Panc1 (cell line): Measurements from ENCODE around the gene GBF1. TPM values are rescaled to one million over a fixed set of nuclear protein-coding genes. Genes with fewer than 3 reads are reported as not detected.

Source experiments
- ATAC-seq: fragments of 200-7000 bp; cut with Tn5 transposase; 2 replicates; pipeline ENCODE4 v1.9.1; 2020; ENCODE audit warnings: mild to moderate bottlenecking, moderate library complexity
- BruUV-seq: library from RNA; stranded (reverse); fragments of 400-500 nt; replicated peaks from 2 replicates; lab custom pipeline; 2021; lab: Mats Ljungman, UMichigan
- CTCF ChIA-PET: fragments of 300-600 bp; sonication (Branson Sonifier 250); formaldehyde crosslinking; loops from one replicate; lab custom pipeline; 2022; ENCODE audit warnings: antibody characterized with exemption; lab: Charles Lee
- POLR2A ChIA-PET: fragments of 300-600 bp; sonication (Branson Sonifier 250); formaldehyde crosslinking; loops from one replicate; lab custom pipeline; 2022; ENCODE audit warnings: antibody characterized with exemption; lab: Charles Lee
- DNase-seq: peaks from one replicate; pipeline ENCODE4 v3.0.0-alpha.2; 2010; ENCODE audit warnings: low read depth, low spot score
- H3K27ac ChIP-seq: 2 replicates; pipeline ENCODE4 v1.5.1; 2011; ENCODE audit warnings: mild to moderate bottlenecking, low read length, inconsistent platforms
- H3K27me3 ChIP-seq: fragments of 200-500 bp; sonication (Bioruptor generic); 2 replicates; pipeline ENCODE4 v1.6.0; 2014; ENCODE audit warnings: low read length, inconsistent platforms; ENCODE audit not compliant: control insufficient read depth, insufficient read depth
- H3K36me3 ChIP-seq: fragments of 200-500 bp; sonication (Bioruptor generic); 2 replicates; pipeline ENCODE4 v1.5.1; 2014; ENCODE audit warnings: inconsistent platforms, mild to moderate bottlenecking, low read length, moderate library complexity; ENCODE audit not compliant: control insufficient read depth, insufficient read depth
- H3K4me1 ChIP-seq: 2 replicates; pipeline ENCODE4 v1.5.1; 2011; ENCODE audit warnings: inconsistent platforms, mild to moderate bottlenecking, low read length, moderate library complexity; ENCODE audit not compliant: control insufficient read depth, insufficient read depth
- H3K4me3 ChIP-seq, 2 experiments: 2 replicates each; pipeline ENCODE4 v1.5.1; 2011 to 2012; ENCODE audit warnings: low read depth in 2 of 2, low read length in 2 of 2, mild to moderate bottlenecking in 2 of 2, inconsistent platforms in 1 of 2, moderate library complexity in 1 of 2
- H3K9me3 ChIP-seq: fragments of 200-500 bp; sonication (Bioruptor generic); 2 replicates; pipeline ENCODE4 v1.5.1; 2014; ENCODE audit warnings: low read depth, mild to moderate bottlenecking, inconsistent platforms, low read length, moderate library complexity; ENCODE audit not compliant: control insufficient read depth, insufficient read depth
- POLR2AphosphoS5 ChIP-seq: IDR thresholded peaks from 2 replicates; pipeline ENCODE4 v1.6.1; 2012; ENCODE audit warnings: mild to moderate bottlenecking, low read depth, low read length, moderate library complexity
- REST ChIP-seq, 2 experiments: IDR thresholded peaks; 2 replicates each; pipeline ENCODE4 v1.6.1; 2011 to 2012; ENCODE audit warnings: low read depth in 2 of 2, control low read depth in 1 of 2, low read length in 1 of 2, mild to moderate bottlenecking in 1 of 2, moderate library complexity in 1 of 2; ENCODE audit not compliant: insufficient read depth in 1 of 2
- SIN3A ChIP-seq: IDR thresholded peaks from 2 replicates; pipeline ENCODE4 v1.6.1; 2012; ENCODE audit warnings: low read depth, mild to moderate bottlenecking, low read length, moderate library complexity, borderline replicate concordance; ENCODE audit not compliant: insufficient read depth
- TCF7L2 ChIP-seq: IDR thresholded peaks from 2 replicates; pipeline ENCODE4 v1.6.1; 2011; ENCODE audit warnings: mild to moderate bottlenecking, low read depth, low read length, inconsistent platforms
- in situ Hi-C: cut with HindIII; loops from 2 replicates; pipeline ENCODE4 v1.10.0; 2016; ENCODE audit warnings: low sequenced_read_pairs, low pct_unique_long_range_greater_than_20kb
- intact Hi-C: fragments of 100-400 bp; cut with micrococcal nuclease; formaldehyde crosslinking; loops from one replicate; pipeline ENCODE4 v1.10.0; 2022; ENCODE audit not compliant: unreplicated experiment
- total RNA-seq: library from RNA; stranded (reverse); gene quantifications from one replicate; pipeline ENCODE4 v1.2.1, GENCODE V29; 2021; ENCODE audit not compliant: unreplicated experiment
- TF ChIP-seq, protein P1 (sequence below): fragments of 450-650 bp; IDR thresholded peaks from 2 replicates; pipeline ENCODE4 v1.5.1; 2017; ENCODE audit warnings: mild to moderate bottlenecking

GBF1 gene
- total RNA-seq, 1 experiment from 2014 or later, result 65.0 TPM

- H3K27ac ChIP-seq, result peak overlapping the region; percentile 64
- peaks cover 45% of the 10 kb centered on the region for H3K4me1 ChIP-seq
- in situ Hi-C loops (no loop called here), intact Hi-C loops (loop anchor here (5.0 kb wide), 1 partner anchor 174 kb away; the partner anchor contains the start of gene ELOVL3)
- TF ChIP-seq SIN3A (no peak), POLR2AphosphoS5 (no peak), REST (IDR thresholded peaks at IDR 0.05; ENCODE audit: insufficient read depth in 1 of 2, low read depth in 2 of 2, low read length in 1 of 2) (no peak), TCF7L2 (no peak)
- TF ChIP-seq, protein P1, sequence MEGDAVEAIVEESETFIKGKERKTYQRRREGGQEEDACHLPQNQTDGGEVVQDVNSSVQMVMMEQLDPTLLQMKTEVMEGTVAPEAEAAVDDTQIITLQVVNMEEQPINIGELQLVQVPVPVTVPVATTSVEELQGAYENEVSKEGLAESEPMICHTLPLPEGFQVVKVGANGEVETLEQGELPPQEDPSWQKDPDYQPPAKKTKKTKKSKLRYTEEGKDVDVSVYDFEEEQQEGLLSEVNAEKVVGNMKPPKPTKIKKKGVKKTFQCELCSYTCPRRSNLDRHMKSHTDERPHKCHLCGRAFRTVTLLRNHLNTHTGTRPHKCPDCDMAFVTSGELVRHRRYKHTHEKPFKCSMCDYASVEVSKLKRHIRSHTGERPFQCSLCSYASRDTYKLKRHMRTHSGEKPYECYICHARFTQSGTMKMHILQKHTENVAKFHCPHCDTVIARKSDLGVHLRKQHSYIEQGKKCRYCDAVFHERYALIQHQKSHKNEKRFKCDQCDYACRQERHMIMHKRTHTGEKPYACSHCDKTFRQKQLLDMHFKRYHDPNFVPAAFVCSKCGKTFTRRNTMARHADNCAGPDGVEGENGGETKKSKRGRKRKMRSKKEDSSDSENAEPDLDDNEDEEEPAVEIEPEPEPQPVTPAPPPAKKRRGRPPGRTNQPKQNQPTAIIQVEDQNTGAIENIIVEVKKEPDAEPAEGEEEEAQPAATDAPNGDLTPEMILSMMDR, result no peak
- no TSS peak for BruUV-seq
- H3K27me3 ChIP-seq, result no peaks in the 10 kb centered on the region
- CTCF ChIA-PET, result interaction anchor here (0.6 kb wide), 1 partner anchor 549 kb away, joined by 9 read pairs; no protein-coding TSS in a partner anchor
- no peak for DNase-seq
- no peak overlapping the region for H3K4me3 ChIP-seq
- no peaks in the 10 kb centered on the region for H3K9me3 ChIP-seq
- POLR2A ChIA-PET, result no interaction called here
- peaks cover 2% of the 10 kb centered on the region; the same call in 1 of the 2 replicates for H3K36me3 ChIP-seq
- ATAC-seq, result no peak
Measured at GRCh38 chr10:102401342-102401654, 156.0 kb downstream of the GBF1 start.

DNA sequence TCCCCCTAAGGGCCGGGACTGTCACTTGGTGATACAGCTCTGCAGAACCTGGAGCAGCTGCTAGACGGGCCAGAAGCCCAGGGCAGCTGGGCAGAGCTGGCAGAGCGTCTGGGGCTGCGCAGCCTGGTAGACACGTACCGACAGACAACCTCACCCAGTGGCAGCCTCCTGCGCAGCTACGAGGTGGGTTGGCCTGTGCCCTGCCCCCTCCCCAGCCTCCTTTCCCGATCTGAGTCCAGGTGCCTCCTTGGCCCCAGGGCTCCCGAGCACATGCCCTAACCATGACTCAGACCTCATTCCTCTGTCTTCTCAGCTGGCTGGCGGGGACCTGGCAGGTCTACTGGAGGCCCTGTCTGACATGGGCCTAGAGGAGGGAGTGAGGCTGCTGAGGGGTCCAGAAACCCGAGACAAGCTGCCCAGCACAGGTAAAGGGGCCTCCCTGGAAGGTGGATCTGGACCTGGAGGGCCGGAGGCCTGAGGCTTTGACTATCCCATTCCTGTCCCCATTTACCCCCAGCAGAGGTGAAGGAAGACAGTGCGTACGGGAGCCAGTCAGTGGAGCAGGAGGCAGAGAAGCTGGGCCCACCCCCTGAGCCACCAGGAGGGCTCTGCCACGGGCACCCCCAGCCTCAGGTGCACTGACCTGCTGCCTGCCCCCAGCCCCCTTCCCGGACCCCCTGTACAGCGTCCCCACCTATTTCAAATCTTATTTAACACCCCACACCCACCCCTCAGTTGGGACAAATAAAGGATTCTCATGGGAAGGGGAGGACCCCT lies 156.6 kb downstream of the GBF1 start:
- DNase-seq, result no peak
- in situ Hi-C loops, result no loop called here

More for the DNA sequence above, 156.6 kb downstream of the GBF1 start:
- Histone ChIP-seq H3K36me3 (peaks cover 2% of the 10 kb centered on the region; the same call in 1 of the 2 replicates), H3K27me3 (no peaks in the 10 kb centered on the region), H3K9me3 (no peaks in the 10 kb centered on the region), H3K27ac (peak overlapping the region; percentile 64), H3K4me3 (no peak overlapping the region), H3K4me1 (peaks cover 40% of the 10 kb centered on the region)
- intact Hi-C loops, result loop anchor here (5.0 kb wide), 1 partner anchor 175 kb away; the partner anchor contains the start of gene ELOVL3
- no TSS peak for BruUV-seq
- POLR2A ChIA-PET, result interaction anchor here (0.6 to 0.8 kb wide), 2 partner anchors 14 to 20 kb away, joined by 3 read pairs; no protein-coding TSS in a partner anchor
- peak; percentile 41; the same call in 1 of the 2 replicates for TF ChIP-seq POLR2AphosphoS5
- no peak for TF ChIP-seq REST (IDR thresholded peaks at IDR 0.05; ENCODE audit: insufficient read depth in 1 of 2, low read depth in 2 of 2, low read length in 1 of 2)
- ATAC-seq, result peak; percentile 61
- CTCF ChIA-PET, result interaction anchor here (0.6 kb wide), 1 partner anchor 549 kb away, joined by 9 read pairs; no protein-coding TSS in a partner anchor
